ENCODE measurements around the gene RYR2. TPM values are rescaled to one million over a fixed set of nuclear protein-coding genes. Genes with fewer than 3 reads are reported as not detected.
"Not testable (repeated sequence)": the region's sequence is repeated elsewhere in the genome, so short reads cannot be mapped to it uniquely, and the experiment has no call there.

RYR2 gene
- total and polyA plus RNA-seq, 8 donors, result 1.6 to 6.9 (median 4.4) TPM

DNA sequence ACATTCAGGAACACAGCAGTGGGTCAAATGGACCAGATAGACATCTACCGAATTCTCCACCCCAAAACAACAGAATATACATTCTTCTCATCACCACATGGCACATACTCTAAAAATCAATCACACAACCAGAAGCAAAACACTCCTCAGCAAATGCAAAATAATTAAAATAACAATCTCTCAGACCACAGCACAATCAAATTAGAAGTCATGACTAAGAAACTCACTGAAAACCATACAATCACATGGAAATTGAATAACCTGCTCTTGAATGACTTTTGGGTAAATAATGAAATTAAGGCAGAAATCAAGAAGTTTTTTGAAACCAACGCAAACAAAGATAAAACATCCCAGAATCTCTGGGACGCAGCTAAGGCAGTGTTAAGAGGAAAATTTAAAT is 799.5 kb downstream of the RYR2 start:
- FAIRE-seq (no peak), DNase-seq (no peak), ATAC-seq (no peak)
- H3K27me3 ChIP-seq, result no peaks in the 10 kb centered on the region
- no peak overlapping the region for H3K4me3 ChIP-seq
- H3K36me3 ChIP-seq, result no peaks in the 10 kb centered on the region
- H3K9me3 ChIP-seq, result no peaks in the 10 kb centered on the region
- TF ChIP-seq, protein P1, sequence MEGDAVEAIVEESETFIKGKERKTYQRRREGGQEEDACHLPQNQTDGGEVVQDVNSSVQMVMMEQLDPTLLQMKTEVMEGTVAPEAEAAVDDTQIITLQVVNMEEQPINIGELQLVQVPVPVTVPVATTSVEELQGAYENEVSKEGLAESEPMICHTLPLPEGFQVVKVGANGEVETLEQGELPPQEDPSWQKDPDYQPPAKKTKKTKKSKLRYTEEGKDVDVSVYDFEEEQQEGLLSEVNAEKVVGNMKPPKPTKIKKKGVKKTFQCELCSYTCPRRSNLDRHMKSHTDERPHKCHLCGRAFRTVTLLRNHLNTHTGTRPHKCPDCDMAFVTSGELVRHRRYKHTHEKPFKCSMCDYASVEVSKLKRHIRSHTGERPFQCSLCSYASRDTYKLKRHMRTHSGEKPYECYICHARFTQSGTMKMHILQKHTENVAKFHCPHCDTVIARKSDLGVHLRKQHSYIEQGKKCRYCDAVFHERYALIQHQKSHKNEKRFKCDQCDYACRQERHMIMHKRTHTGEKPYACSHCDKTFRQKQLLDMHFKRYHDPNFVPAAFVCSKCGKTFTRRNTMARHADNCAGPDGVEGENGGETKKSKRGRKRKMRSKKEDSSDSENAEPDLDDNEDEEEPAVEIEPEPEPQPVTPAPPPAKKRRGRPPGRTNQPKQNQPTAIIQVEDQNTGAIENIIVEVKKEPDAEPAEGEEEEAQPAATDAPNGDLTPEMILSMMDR (IDR thresholded peaks at IDR 0.05), result no peak
- H3K27ac ChIP-seq, result no peak overlapping the region
- no peaks in the 10 kb centered on the region for H3K4me1 ChIP-seq
- intact Hi-C loops (cut with DNase I), result no loop called here
- 59 to 60% methylated on average over 3 of the region's 3 CpGs for WGBS, 2 donors

DNA sequence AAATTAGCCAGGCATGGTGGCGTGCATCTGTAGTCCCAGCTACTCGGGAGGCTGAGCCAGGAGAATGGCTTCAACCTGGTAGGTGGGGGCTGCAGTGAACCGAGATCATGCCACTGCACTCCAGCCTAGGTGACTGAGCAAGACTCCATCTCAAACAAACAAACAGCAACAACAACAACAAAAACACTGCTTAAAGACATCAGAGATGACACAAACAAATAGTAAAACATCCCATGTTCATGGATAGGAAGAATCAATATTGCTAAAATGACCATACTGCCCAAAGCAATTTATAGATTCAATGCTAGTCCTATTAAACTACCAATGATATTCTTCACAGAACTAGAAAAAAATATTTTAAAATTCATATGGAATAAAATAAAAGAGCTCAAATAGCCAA is 801.5 kb downstream of the RYR2 start:
- FAIRE-seq; intact Hi-C loops (cut with DNase I); DNase-seq; H3K27ac ChIP-seq; H3K27me3 ChIP-seq; H3K9me3 ChIP-seq; H3K36me3 ChIP-seq; H3K4me1 ChIP-seq; H3K4me3 ChIP-seq; ATAC-seq: not testable (repeated sequence)
- 80 to 89% methylated on average over 3 of the region's 3 CpGs for WGBS, 2 donors

DNA sequence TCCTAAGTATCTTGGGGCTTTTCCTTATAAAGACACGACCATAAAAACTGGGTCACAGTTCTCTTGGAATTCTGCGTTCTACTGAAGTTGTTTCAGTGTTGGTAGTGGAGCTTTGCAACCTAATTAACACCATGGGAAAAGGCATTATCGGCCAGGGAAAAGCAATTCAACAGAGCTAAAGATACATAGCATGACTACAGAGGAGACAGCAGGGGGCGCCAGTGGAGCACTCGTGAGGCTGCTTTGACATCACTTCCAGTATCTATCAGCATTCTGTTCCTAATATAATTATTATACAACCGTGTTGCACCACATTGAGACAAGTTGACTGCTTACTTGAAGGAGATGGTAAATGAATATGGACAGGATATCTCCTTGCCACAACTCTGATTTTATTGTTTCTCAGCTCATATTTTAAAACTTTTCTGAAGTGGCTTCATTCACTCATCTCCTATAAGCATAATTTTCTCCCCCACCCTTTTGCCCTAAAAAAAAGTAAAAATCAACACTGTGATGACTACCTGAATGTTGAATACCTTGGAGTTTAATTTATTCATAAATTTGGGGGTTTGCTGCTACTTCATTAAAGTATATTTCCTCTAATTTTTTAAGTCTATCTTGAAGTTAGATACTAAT is 809.3 kb downstream of the RYR2 start:
- TF ChIP-seq, protein P1 (IDR thresholded peaks at IDR 0.05), result peak in 1 of 4 donors; percentile 27
- H3K9me3 ChIP-seq, result no peaks in the 10 kb centered on the region
- H3K27me3 ChIP-seq, result no peaks in the 10 kb centered on the region
- no peak for FAIRE-seq
- intact Hi-C loops (cut with DNase I), result no loop called here
- H3K27ac ChIP-seq, result no peak overlapping the region
- no peaks in the 10 kb centered on the region for H3K36me3 ChIP-seq
- no peaks in the 10 kb centered on the region for H3K4me1 ChIP-seq
- ATAC-seq, result peak in 3 of 4 donors; percentile 60 to 64 (median 61)
- H3K4me3 ChIP-seq, result no peak overlapping the region
- WGBS, 2 donors, result 28 to 29% methylated on average over 6 of the region's 6 CpGs
- DNase-seq, result peak in 4 of 6 donors; percentile 10 to 75 (median 45)

DNA sequence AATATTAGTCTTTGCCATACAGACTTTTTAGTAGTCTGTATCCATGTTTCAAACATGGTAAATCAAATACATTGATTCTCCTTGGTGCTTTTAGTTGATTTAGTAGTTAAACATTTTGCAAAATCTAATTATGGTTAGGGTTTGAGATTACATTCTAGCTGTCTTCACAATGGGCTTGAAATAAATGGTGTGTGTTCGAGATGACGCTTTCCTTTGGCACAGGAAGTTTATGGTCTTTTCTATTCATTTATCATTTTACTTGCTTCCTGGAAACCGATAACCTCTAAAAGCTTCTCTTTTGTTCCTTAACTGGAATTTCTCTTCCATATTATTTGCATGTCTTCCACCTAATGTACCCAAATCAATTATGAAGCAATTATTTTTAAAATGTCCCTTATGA is 810.4 kb downstream of the RYR2 start:
- Histone ChIP-seq H3K4me3 (no peak overlapping the region), H3K36me3 (no peaks in the 10 kb centered on the region), H3K9me3 (no peaks in the 10 kb centered on the region), H3K27ac (no peak overlapping the region), H3K4me1 (no peaks in the 10 kb centered on the region), H3K27me3 (no peaks in the 10 kb centered on the region)
- DNase-seq, result no peak
- peak in 1 of 4 donors; percentile 66 for ATAC-seq
- WGBS, 2 donors, result 25 to 28% methylated on average over 3 of the region's 3 CpGs
- intact Hi-C loops (cut with DNase I), result no loop called here
- no peak for FAIRE-seq
- TF ChIP-seq, protein P1 (IDR thresholded peaks at IDR 0.05), result no peak

DNA sequence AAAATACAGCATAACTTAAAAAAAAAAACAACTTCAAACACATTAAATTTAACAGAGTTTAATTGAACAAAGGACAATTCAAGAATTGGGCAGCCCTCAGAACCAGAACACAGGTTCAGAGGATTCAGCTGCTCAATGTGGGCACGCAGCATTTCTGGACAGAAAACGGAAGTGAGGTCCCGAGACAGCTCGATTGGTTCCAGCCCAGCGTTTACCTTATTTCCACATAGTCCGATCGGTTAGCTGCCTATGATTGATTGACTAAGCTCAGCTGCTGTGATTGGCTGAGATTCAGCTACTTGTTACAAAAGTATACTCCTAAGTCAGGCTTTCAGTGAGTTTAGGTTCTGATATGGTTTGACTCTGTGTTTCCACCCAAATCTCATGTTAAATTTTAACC is 815.5 kb downstream of the RYR2 start:
- FAIRE-seq (no peak), ATAC-seq (peak in 2 of 4 donors; percentile 37 to 67), DNase-seq (peak in 1 of 6 donors; percentile 21)
- intact Hi-C loops (cut with DNase I), result no loop called here
- Histone ChIP-seq H3K4me1 (no peaks in the 10 kb centered on the region), H3K4me3 (no peak overlapping the region), H3K27ac (peak overlapping the region in 1 of 4 donors; percentile 22), H3K36me3 (no peaks in the 10 kb centered on the region), H3K9me3 (no peaks in the 10 kb centered on the region), H3K27me3 (no peaks in the 10 kb centered on the region)
- 36 to 43% methylated on average over 7 of the region's 7 CpGs for whole genome bisulfite sequencing, 2 donors
- TF ChIP-seq, protein P1 (IDR thresholded peaks at IDR 0.05), result no peak

Data from pancreas (tissue), 10 donors.